Hepatocyte (in vitro differentiated cells): ENCODE data around the gene TLR4.

Source experiments
- CTCF ChIP-seq: fragments of 200-600 bp; sonication (generic); IDR thresholded peaks from 2 replicates; pipeline ENCODE4 v1.5.1; 2016; ENCODE audit warnings: antibody characterized with exemption, mild to moderate bottlenecking; ENCODE audit not compliant: poor library complexity
- EZH2 ChIP-seq: fragments of 200-600 bp; sonication (generic); IDR thresholded peaks from 2 replicates; pipeline ENCODE4 v1.6.1; 2016; ENCODE audit warnings: antibody characterized with exemption, mild to moderate bottlenecking, borderline replicate concordance
- EZH2phosphoT487 ChIP-seq: fragments of 200-600 bp; sonication (generic); IDR thresholded peaks from one replicate; pipeline ENCODE4 v1.6.1; 2018; ENCODE audit warnings: antibody characterized with exemption, mild to moderate bottlenecking, low read depth, moderate library complexity; ENCODE audit not compliant: unreplicated experiment, severe bottlenecking

DNA sequence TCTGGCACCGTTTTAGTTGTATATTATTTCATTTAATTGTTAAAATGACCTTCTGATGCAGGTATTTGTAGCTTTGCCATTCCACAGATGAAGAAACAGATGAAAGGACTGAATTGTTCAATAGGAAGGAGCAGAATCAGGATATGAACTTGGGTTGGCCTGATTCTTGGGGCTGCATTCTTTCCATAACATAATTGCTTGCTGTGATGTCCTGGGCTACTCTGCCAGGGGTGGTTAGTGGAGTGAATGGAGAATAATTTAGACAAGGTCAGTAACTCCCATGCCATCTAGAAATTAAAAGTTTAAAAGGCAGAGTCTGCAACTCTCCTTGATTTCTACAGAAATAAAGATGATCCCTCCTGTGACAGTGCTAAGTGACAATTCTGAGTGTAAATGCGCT, 15.9 kb downstream of the TLR4 start:
- TF ChIP-seq CTCF (no peak), EZH2 (no peak), EZH2phosphoT487 (no peak)
